Prostate gland (tissue), 2 donors: ENCODE measurements around the gene SH3BGRL.

Experiments used
- POLR2A ChIP-seq: fragments of 450-650 bp; IDR thresholded peaks from one replicate; pipeline ENCODE4 v1.6.1; 2016; ENCODE audit warnings: antibody characterized with exemption, mild to moderate bottlenecking
- TF ChIP-seq, protein P1 (sequence below), 4 experiments: fragments of 200-600 bp in 2 of 4; fragments of 450-650 bp in 2 of 4; sonication (generic) in 2 of 4; IDR thresholded peaks; 1 replicate in 3 of 4; 2 replicates in 1 of 4; pipeline ENCODE4 v1.5.1; 2016 to 2019; ENCODE audit warnings: antibody characterized with exemption in 4 of 4, mild to moderate bottlenecking in 2 of 4, moderate library complexity in 2 of 4

DNA sequence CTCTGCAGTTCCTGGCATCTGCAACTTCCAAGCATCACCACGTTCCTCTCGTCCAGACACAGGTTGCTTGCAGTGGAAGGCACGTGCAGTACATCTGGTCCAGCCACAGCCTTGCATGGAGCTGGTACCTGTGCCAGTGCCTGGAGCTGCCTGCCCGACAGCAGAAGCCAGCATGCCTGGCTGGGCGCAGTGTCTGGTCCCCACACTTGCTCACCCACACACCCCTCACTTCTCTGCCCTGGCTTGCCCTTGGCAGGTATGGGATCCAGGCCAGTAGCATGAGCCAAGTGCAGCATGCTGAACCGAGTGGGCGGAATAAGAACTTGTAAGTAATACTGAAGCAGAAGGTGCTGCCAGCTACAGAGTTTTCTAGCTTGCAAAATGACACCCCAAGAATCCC, 39.9 kb downstream of the SH3BGRL start:
- TF ChIP-seq, protein P1, sequence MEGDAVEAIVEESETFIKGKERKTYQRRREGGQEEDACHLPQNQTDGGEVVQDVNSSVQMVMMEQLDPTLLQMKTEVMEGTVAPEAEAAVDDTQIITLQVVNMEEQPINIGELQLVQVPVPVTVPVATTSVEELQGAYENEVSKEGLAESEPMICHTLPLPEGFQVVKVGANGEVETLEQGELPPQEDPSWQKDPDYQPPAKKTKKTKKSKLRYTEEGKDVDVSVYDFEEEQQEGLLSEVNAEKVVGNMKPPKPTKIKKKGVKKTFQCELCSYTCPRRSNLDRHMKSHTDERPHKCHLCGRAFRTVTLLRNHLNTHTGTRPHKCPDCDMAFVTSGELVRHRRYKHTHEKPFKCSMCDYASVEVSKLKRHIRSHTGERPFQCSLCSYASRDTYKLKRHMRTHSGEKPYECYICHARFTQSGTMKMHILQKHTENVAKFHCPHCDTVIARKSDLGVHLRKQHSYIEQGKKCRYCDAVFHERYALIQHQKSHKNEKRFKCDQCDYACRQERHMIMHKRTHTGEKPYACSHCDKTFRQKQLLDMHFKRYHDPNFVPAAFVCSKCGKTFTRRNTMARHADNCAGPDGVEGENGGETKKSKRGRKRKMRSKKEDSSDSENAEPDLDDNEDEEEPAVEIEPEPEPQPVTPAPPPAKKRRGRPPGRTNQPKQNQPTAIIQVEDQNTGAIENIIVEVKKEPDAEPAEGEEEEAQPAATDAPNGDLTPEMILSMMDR (IDR thresholded peaks at IDR 0.05) = no peak
- no peak for TF ChIP-seq POLR2A
